Activated CD8-positive, alpha-beta T cell treated with anti-CD3 and anti-CD28 coated beads, Interleukin-2, amount 10 ng/mL, durations not matched to agents 7 days and 5 days (primary cell): ENCODE measurements around the gene RUFY1. TPM values are rescaled to one million over a fixed set of nuclear protein-coding genes. Genes with fewer than 3 reads are reported as not detected.
"Not testable (repeated sequence)": the region's sequence is repeated elsewhere in the genome, so short reads cannot be mapped to it uniquely, and the experiment has no call there.

ENCODE experiments used
- ATAC-seq: fragments of 150-1000 bp; cut with Tn5 transposase; one replicate; pipeline ENCODE4 v1.10.0; 2021; ENCODE audit warnings: moderate library complexity
- CTCF ChIA-PET: fragments of 350-600 bp; sonication (Branson Sonifier 250); formaldehyde crosslinking; loops from one replicate; lab custom pipeline; 2021; ENCODE audit warnings: antibody characterized with exemption; lab: Charles Lee
- POLR2A ChIA-PET: fragments of 350-600 bp; sonication (Branson Sonifier 250); formaldehyde crosslinking; loops from one replicate; lab custom pipeline; 2021; ENCODE audit warnings: antibody characterized with exemption; lab: Charles Lee
- DNase-seq: peaks from one replicate; pipeline ENCODE4 v3.0.0-alpha.2; 2020
- H3K27ac Mint-ChIP-seq: one replicate; pipeline ENCODE4 v1.8.0; 2021; ENCODE audit warnings: mild to moderate bottlenecking, mixed read lengths
- H3K27me3 Mint-ChIP-seq: one replicate; pipeline ENCODE4 v1.8.0; 2021; ENCODE audit warnings: low read depth, mixed read lengths
- H3K36me3 Mint-ChIP-seq: one replicate; pipeline ENCODE4 v1.8.0; 2021; ENCODE audit warnings: low read depth, mixed read lengths
- H3K4me1 Mint-ChIP-seq: one replicate; pipeline ENCODE4 v1.8.0; 2021; ENCODE audit warnings: low read depth, mixed read lengths
- H3K4me3 Mint-ChIP-seq: one replicate; pipeline ENCODE4 v1.8.0; 2021; ENCODE audit warnings: mild to moderate bottlenecking, mixed read lengths
- H3K9me3 Mint-ChIP-seq: one replicate; pipeline ENCODE4 v1.8.0; 2022; ENCODE audit warnings: mixed read lengths; ENCODE audit not compliant: insufficient read depth
- total RNA-seq, 2 experiments: library from RNA; stranded (reverse); gene quantifications; one replicate each; pipeline ENCODE4 v1.2.3, GENCODE V29; 2021

The RUFY1 gene
- 10 to 100 TPM; 43.4 to 46.3 TPM for total RNA-seq

GRCh38 chr5:179550511-179551342 is at the start of gene RUFY1:
Gene RUFY1, plus strand, starts transcription at chr5:179550554. Its CDS starts 16 bp downstream, at chr5:179550570.
- CTCF ChIA-PET: interaction anchor here (1.3 to 1.4 kb wide), 2 partner anchors 17 to 73 kb away, joined by 3 to 6 read pairs; partner anchors contain the start of gene HNRNPH1
- no peaks in the 10 kb centered on the region for H3K9me3 Mint-ChIP-seq
- POLR2A ChIA-PET: interaction anchor here (0.5 to 3.4 kb wide), 10 partner anchors 8 to 147 kb away, joined by 3 to 37 read pairs (median 4); partner anchors contain the start of gene HNRNPH1

GRCh38 chr5:179501997-179502396 is 48.4 kb upstream of the RUFY1 start:
- H3K4me1 Mint-ChIP-seq, H3K27me3 Mint-ChIP-seq, H3K9me3 Mint-ChIP-seq, DNase-seq, POLR2A ChIA-PET, CTCF ChIA-PET, H3K4me3 Mint-ChIP-seq, H3K27ac Mint-ChIP-seq, H3K36me3 Mint-ChIP-seq, ATAC-seq: not testable (repeated sequence)

More at GRCh38 chr5:179550511-179551342, at the start of gene RUFY1:
- Mint-ChIP-seq H3K27ac (peak within 1 kb of the TSS; percentile 97), H3K4me3 (peak within 1 kb of the TSS; percentile 94), H3K36me3 (peaks cover 13% of the 10 kb centered on the region), H3K27me3 (no peaks in the 10 kb centered on the region), H3K4me1 (peaks cover 34% of the 10 kb centered on the region)
- DNase-seq (peak; percentile 82), ATAC-seq (peak; percentile 89)

GRCh38 chr5:179502420-179502819 is 47.9 kb upstream of the RUFY1 start:
- DNase-seq, ATAC-seq, H3K36me3 Mint-ChIP-seq, H3K4me1 Mint-ChIP-seq, H3K27me3 Mint-ChIP-seq, H3K27ac Mint-ChIP-seq, CTCF ChIA-PET, H3K4me3 Mint-ChIP-seq, POLR2A ChIA-PET, H3K9me3 Mint-ChIP-seq: not testable (repeated sequence)

GRCh38 chr5:179504191-179504590 is 46.2 kb upstream of the RUFY1 start:
- no peak overlapping the region for H3K4me3 Mint-ChIP-seq
- no peak overlapping the region for H3K27ac Mint-ChIP-seq
- ChIA-PET POLR2A (no interaction called here), CTCF (no interaction called here)
- no peaks in the 10 kb centered on the region for H3K27me3 Mint-ChIP-seq
- DNase-seq: no peak
- peaks cover 3% of the 10 kb centered on the region for H3K4me1 Mint-ChIP-seq
- no peaks in the 10 kb centered on the region for H3K36me3 Mint-ChIP-seq
- ATAC-seq: no peak
- no peaks in the 10 kb centered on the region for H3K9me3 Mint-ChIP-seq

GRCh38 chr5:179504600-179505396 is 45.6 kb upstream of the RUFY1 start:
- ChIA-PET CTCF (no interaction called here), POLR2A (no interaction called here)
- no peak for ATAC-seq
- no peaks in the 10 kb centered on the region for H3K27me3 Mint-ChIP-seq
- peaks cover 7% of the 10 kb centered on the region for H3K4me1 Mint-ChIP-seq
- H3K27ac Mint-ChIP-seq: no peak overlapping the region
- no peaks in the 10 kb centered on the region for H3K36me3 Mint-ChIP-seq
- DNase-seq: no peak
- no peaks in the 10 kb centered on the region for H3K9me3 Mint-ChIP-seq
- H3K4me3 Mint-ChIP-seq: no peak overlapping the region

GRCh38 chr5:179505636-179506261 is 44.6 kb upstream of the RUFY1 start:
- POLR2A ChIA-PET: no interaction called here
- H3K36me3 Mint-ChIP-seq: no peaks in the 10 kb centered on the region
- no peak overlapping the region for H3K27ac Mint-ChIP-seq
- CTCF ChIA-PET: no interaction called here
- H3K27me3 Mint-ChIP-seq: no peaks in the 10 kb centered on the region
- DNase-seq (no peak), ATAC-seq (no peak)
- no peaks in the 10 kb centered on the region for H3K9me3 Mint-ChIP-seq
- H3K4me1 Mint-ChIP-seq: peaks cover 7% of the 10 kb centered on the region
- H3K4me3 Mint-ChIP-seq: no peak overlapping the region

GRCh38 chr5:179509239-179509638 is 41.1 kb upstream of the RUFY1 start:
- POLR2A ChIA-PET: no interaction called here
- no peaks in the 10 kb centered on the region for H3K36me3 Mint-ChIP-seq
- H3K27me3 Mint-ChIP-seq: no peaks in the 10 kb centered on the region
- no peak overlapping the region for H3K4me3 Mint-ChIP-seq
- ATAC-seq (no peak), DNase-seq (no peak)
- H3K27ac Mint-ChIP-seq: no peak overlapping the region
- H3K4me1 Mint-ChIP-seq: peaks cover 7% of the 10 kb centered on the region
- H3K9me3 Mint-ChIP-seq: no peaks in the 10 kb centered on the region
- CTCF ChIA-PET: no interaction called here

- no peak for ATAC-seq
- POLR2A ChIA-PET: no interaction called here
- Mint-ChIP-seq H3K4me3 (no peak overlapping the region), H3K27me3 (no peaks in the 10 kb centered on the region), H3K36me3 (no peaks in the 10 kb centered on the region), H3K9me3 (no peaks in the 10 kb centered on the region), H3K27ac (no peak overlapping the region), H3K4me1 (peaks cover 7% of the 10 kb centered on the region)
- DNase-seq: no peak
- CTCF ChIA-PET: no interaction called here
These were observed 40.5 kb upstream of the RUFY1 start for GRCh38 chr5:179509845-179510244.

GRCh38 chr5:179512452-179513000 is 37.8 kb upstream of the RUFY1 start:
- Mint-ChIP-seq H3K27me3 (no peaks in the 10 kb centered on the region), H3K4me3 (no peak overlapping the region), H3K27ac (no peak overlapping the region), H3K4me1 (peaks cover 7% of the 10 kb centered on the region), H3K9me3 (no peaks in the 10 kb centered on the region), H3K36me3 (no peaks in the 10 kb centered on the region)
- CTCF ChIA-PET: no interaction called here
- POLR2A ChIA-PET: no interaction called here
- DNase-seq: no peak
- ATAC-seq: no peak

- H3K4me3 Mint-ChIP-seq, H3K4me1 Mint-ChIP-seq, DNase-seq, H3K9me3 Mint-ChIP-seq, CTCF ChIA-PET, ATAC-seq, H3K27ac Mint-ChIP-seq, H3K36me3 Mint-ChIP-seq, POLR2A ChIA-PET, H3K27me3 Mint-ChIP-seq: not testable (repeated sequence)
These were observed 34.9 kb upstream of the RUFY1 start for GRCh38 chr5:179515501-179515900.

GRCh38 chr5:179516221-179516620 is 34.1 kb upstream of the RUFY1 start:
- ChIA-PET POLR2A (no interaction called here), CTCF (no interaction called here)
- DNase-seq: no peak
- H3K4me1 Mint-ChIP-seq: no peaks in the 10 kb centered on the region
- ATAC-seq: no peak
- no peak overlapping the region for H3K4me3 Mint-ChIP-seq
- peaks cover 3% of the 10 kb centered on the region for H3K27me3 Mint-ChIP-seq
- H3K9me3 Mint-ChIP-seq: no peaks in the 10 kb centered on the region
- H3K27ac Mint-ChIP-seq: no peak overlapping the region
- H3K36me3 Mint-ChIP-seq: no peaks in the 10 kb centered on the region
